Transverse colon (tissue), 3 donors: Measurements from ENCODE around the gene GPC6.

Experiments
- POLR2A ChIP-seq: fragments of 450-650 bp; IDR thresholded peaks from one replicate; pipeline ENCODE4 v1.6.1; 2016; ENCODE audit warnings: antibody characterized with exemption, mild to moderate bottlenecking, moderate library complexity
- POLR2AphosphoS5 ChIP-seq, 3 donors: sonication (generic); formaldehyde crosslinking; IDR thresholded peaks; one replicate each; pipeline ENCODE4 v1.6.1; 2016; ENCODE audit warnings: antibody characterized with exemption in 3 of 3

DNA sequence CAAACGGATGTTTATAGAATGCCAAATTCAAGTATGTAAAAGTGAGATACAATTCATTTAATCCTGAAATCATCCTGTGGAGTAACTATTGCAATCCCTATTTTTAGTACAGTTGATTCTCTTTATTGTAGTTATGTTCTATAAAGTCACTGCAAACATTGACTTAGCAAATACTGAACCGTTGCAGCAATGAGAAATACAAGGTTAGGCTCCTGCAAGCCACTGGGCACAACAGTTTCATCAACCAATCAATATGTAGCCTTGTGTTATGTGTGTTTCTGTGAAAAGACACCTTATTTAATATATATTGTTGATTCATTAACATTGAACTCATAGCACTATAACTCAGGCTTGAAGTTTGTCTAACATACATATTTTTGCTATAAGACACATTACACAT is 1078.4 kb downstream of the GPC6 start:
- no peak for TF ChIP-seq POLR2AphosphoS5 (IDR thresholded peaks at IDR 0.05)
- no peak for TF ChIP-seq POLR2A
